NCI-H1436 treated with DMSO at 0.1 percent for 48 hours (cell line): Measurements from ENCODE around the gene AGPS.

Experiments used
- DNase-seq: peaks from one replicate; lab custom pipeline; 2025; lab: John Stamatoyannopoulos, UW

AGPS gene

DNA sequence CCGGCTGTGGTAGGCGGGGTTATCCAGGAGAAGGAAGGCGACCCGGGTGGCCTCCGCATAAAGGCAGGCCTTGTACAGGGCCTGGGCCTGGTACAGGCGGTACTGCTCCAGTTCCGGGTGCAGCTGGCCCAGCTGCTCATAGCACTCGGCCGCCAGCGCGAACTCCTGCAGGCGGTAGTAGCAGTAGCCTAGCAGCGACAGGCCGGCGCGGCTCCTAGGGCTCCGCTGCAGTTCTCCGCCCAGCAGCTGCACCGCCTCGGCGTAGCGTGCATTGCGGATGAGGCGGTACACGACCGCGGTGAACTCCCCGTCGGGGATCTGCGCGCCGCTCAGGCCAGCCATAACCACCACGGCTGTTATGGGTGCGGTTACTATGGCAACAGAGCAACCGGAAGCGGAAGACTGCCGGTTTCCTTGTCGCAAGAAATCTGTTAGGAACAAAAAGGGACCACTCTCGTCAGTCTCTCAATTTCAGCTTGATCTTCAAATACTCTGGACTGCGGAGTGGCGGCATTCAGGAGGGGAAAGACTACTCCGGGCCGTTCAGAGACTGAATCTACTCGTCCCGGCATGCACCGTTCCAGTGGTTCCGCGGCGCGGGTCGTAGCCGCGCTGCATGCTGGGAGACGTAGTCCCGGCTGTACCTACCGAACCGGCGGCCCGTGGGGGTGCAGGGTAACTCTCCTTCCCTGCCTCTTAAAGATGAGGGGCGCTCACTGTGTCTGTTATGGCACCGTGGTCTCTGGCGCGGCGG is 160.0 kb downstream of the AGPS start:
- peak; percentile 84 for DNase-seq

DNA sequence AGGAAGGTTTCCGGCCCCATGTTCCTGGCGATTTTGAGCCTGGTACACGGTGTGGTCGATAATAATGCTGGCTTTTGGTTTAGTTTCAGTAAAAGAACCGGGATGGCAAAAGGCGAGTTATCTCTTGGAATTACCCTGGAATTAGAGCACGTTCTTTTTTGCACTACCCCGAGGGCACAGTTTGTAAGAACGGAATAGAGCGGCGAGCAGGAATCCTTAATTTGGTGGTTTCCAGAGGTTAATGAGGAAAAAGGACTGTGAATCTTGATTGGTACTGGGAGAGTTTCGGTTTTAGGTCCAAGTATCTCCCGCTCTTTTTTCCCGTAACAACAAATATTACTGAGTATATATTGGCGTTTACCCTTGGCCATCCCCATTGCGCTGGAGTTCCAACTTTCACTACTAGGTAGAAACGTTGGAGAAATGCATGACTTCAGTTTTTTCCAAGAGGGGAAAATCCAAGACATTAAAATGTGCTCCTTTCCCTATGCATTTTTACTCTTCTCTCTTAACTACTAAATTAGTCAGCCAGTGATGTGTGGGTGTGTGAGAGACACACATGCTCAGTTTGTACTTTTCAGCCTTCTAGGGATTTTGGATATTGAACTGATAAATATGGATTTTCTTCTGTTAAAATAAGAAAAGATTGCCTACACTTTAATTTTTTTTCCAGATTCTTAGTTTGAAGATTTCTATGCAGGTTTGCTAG is 160.8 kb downstream of the AGPS start:
- no peak for DNase-seq

DNA sequence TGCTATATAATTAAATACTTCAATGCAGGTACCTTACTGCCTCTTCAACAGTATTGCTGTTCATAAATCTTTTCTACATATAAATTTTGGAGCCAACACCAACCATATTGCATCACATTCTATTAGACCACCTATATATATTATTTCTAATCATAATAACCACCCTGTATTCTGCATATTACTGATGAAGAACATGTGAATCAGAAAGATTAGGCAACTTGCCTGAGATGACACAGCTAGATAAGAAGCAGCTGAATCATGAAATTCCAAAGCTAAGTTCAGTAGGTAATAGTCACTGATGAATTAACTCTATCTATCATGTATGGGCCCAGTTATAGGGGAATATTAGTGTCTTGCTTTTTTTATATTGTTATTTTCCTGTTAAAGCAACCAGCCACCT is 161.8 kb downstream of the AGPS start:
- DNase-seq, result no peak

DNA sequence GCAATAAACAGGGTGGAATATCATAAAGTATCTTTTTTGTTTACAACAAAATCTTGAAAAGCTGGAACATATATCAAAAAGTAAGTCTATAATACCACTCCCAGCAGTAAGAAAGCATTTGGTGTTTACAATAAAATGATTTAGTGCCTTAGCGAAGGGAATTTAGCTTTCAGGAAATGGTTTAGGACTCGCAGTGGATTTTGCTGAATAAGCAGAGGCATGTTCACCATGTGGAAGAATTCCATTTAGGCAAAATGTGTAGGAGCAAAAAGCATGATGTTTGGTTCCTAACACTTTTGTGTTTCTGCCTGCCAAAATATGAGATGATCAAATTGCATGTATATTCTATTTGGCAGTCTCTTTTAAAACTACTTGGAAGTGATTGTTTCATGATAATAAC is 163.6 kb downstream of the AGPS start:
- no peak for DNase-seq

DNA sequence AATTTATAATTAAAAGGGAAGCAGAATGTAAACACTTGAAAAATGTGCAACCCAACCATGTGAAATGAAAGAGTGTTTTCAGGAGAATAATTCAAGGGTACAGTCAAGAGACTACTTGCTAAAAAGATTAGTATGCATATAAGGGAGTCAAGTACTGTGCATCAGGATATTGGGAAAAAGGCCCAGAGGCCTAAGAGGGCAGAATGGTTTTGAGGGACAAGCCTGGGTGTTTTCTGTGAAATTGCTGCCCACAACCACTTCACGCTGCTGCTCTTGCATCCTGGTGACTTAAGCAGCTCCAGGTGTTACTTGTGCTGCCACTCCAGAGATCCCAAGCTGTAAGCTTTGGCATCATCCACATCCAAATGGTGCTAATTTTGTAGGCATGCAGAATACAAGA is 165.2 kb downstream of the AGPS start:
- DNase-seq, result no peak

DNA sequence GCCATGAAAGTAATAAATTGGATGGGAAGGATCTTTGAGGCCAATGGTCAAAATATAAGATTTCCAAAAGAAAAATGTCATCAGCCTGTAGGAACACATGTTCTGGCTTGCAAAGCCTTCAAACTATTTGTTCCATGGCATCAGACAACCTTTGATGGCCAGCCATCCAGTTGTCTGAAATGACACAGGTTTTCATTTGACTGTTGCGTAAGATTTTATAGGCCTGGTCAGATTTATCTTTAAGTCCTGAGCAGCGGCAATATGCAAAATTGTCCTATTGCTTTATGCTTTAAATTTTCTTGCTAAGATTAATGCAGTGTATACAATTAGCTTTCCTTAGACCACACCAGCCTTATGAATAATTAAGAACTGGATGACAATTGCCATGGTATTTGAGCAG is 167.1 kb downstream of the AGPS start:
- DNase-seq, result no peak

DNA sequence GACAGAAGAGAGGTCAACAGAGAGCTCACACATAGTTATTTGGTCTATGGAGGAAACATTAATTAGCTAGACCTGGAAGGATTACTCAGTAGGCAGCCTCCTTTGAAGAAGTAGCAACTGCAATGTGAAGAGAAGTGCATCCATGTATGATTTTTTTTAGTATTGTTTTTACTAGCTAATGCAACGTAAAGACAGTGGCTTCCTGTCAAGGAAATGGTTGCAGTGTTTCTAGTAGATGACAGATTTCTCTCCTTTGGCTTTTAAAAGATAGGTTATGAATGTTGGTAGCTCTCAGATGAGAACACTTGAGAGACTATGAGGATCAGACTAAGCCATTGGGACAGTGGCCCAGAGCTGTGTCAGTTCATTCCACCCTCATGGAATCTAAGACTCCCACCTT is 175.8 kb downstream of the AGPS start:
- DNase-seq, result no peak

DNA sequence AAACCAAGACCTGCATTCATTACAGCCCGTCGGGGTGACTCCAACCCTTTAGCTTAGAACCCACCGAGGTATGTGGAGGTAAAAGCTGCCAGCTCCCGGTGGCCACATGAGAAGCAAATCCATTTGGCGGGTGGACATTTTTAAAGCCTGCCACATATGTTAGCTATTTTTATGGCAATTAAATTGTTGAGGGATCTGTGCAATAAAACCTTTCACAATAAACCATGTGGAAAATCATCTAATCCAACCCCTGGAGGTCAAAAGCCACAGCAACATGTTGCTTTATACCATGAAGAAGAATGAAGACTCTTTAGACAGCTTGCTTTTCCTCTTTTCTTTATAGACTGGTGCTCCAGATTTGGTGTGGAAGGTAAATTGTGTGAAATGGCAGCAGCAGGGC is 176.3 kb downstream of the AGPS start:
- DNase-seq, result no peak

DNA sequence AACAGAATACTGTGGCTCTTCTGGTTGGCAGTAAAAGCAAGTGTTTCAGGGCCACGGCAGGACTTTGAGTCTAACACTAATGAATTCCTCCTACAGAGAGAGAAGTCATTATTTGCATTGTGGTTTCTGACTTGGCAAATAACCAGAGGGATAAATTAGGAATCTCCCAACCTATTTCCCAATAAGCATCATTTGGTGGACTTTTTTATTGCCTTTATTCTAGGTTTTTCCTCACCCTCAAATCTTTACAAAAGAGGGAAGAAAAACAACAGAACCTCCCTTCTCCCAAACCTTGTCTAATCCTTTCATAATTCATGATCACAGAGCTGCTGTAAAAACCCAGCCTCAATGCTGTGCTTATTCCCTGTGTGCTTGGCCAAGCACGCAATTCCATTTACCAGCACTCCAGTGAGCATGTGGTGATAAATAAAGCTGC is 179.7 kb downstream of the AGPS start:
- DNase-seq, result no peak

DNA sequence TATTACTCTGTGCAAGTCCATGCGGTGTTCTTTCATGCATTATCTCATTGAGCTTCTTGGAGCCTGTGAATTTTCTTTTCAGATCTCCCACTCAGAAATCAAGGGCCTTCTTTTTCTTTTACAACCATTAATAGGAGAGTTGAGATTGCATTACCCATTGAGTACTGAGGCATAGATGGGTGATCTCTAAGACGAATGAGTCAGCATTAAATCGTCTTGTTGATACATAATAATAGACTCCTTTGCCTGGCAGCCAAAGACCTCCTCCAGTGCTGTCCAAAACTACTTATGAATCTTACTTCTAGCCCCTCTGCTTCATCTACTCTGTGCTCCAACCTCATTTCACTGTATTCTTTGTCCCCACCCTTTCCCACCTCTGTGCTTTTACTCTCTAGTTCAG is 180.5 kb downstream of the AGPS start:
- DNase-seq, result no peak

DNA sequence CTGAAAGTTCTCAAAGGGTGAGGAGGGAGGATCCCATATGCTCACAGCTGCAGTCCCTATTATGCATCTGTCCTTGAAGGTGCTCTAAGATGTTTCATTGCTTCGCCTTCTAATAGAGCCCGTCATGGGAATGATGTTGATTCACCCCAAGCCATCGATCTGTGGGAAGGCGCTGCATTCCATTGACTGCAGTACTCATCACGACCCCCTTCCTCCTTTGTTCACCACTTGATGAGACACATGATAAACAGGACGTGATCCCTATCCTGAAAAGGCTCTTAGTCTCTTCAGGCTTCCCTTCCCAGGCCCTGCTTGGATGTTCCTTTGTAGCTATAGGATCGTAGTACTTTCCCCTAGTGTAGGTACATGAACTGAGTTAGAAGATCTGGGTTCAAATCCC is 181.8 kb downstream of the AGPS start:
- no peak for DNase-seq

DNA sequence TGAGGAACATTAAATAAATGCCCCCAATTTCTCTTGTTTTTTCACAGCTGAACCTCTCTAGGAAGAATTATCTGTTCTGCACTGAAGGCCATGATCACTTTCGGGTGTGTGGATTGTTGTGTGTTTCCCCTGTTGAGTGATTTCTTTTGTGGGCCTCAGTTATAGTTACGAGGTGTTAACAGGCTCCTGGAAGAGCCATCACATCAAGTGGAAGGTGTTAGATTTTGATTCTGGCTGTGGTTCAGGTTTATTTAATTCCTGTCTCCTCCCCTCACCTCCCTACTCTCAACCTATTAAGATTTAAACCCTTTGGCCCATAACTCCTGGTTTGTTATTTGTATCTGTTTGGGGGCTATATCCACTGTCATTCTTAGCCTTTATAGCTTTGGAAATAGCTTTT is 182.8 kb downstream of the AGPS start:
- DNase-seq, result no peak

DNA sequence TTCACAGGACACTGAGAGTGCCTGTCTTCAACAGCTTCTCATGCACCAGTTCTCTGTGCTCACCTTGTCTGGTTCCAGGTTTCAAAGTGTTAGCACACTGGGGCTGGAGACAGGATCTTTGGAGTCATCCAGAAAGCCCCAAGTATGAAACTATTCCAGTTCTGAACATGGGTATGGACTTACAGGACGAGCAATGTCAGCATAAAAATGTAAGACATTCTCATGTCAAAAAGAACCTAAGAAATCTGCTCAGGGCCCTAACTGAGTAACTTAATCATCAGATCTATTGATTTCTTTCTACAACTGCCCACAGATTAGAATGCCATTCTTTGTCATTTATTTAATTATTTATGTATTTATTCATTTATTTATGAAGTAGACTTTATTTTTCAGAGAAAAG is 184.5 kb downstream of the AGPS start:
- no peak for DNase-seq

DNA sequence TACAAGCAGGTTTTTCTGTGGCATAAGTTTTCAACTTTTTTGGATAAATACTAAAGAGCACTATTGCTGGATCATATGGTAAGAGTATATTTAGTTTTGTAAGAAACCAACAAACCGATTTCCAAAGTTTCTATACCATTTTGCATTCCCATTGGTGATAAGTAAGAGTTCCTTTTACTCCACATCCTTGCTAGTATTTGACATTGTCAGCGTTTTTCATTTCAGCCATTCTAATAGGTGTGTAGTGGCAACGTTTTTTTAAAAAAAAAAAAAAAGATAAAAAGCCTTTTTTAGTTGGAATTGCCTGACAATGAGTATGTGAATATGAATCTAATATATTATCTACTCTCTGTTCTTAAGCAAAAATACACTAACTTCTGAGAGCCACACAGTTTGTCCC is 185.9 kb downstream of the AGPS start:
- DNase-seq, result no peak

DNA sequence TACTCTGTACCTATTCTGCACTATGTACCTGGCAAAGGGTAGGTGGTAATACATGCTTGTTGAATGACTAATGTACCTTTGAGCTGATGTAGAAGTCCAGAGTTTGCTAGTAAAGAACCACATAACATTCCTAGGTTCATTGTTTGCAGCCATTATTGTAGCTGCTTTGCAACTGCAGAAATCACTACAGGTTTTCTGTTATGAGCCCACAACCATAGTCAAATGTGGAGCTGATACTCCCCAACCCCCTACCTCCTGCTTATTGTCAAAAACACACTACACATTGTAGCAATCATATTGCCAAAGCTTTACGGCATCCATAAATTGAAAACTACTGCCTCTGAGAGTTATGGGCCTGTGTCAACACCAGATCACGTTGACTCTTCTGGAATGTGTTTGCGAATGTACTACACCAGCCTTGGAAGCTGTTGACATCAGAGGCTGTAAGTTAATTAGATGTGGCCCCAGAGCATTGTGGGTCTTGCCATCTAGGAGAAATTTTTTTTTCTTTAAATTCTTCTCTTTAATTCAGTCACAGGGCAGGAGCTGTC is 187.0 kb downstream of the AGPS start:
- DNase-seq, result no peak

DNA sequence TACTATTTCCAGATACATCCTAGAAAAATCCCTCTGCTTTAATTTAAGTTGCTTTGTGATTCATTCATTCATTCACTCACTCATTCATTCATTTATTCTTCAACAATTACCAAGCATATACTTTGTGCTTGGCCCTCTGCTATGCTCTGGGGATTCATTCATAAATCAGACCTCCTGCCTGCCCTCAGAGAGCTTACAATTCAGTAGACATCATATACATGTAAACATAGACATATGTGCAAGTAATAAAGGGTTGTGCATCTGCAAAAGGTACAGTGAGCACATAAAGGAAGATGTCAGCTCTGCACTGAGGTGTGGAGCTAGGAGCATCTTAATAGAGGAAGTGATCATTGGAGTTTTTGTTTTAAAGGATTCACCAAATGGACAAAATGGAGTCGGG is 189.4 kb downstream of the AGPS start:
- no peak for DNase-seq

DNA sequence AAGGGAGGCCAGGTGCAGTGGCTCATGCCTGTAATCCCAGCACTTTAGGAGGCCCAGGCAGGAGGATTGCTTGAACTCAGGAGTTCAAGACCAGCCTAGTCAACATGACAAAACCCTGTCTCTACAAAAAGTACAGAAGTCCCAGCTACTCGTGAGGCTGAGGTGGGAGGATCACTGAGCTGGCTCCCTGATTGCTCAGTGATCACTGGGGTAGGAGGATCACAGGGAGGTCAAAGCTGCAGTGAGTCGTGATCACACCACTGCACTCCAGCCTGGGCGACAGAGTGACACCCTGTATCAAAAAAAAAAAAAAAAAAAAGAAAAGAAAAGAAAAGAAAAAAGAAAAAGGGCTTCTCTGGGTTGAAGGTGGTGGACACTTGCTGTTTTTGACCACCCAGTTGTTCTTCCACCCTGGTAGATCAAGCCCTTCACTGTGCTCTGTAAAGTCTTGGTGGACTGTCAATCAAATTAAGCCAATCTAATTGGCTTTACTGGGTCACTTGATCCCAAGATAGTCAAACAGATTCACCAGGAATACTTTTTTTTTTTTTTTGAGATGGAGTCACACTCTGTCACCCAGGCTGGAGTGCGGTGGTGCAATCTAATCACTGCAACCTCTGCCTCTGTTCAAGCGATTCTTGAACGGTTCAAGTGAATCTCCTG is 191.6 kb downstream of the AGPS start:
- no peak for DNase-seq

DNA sequence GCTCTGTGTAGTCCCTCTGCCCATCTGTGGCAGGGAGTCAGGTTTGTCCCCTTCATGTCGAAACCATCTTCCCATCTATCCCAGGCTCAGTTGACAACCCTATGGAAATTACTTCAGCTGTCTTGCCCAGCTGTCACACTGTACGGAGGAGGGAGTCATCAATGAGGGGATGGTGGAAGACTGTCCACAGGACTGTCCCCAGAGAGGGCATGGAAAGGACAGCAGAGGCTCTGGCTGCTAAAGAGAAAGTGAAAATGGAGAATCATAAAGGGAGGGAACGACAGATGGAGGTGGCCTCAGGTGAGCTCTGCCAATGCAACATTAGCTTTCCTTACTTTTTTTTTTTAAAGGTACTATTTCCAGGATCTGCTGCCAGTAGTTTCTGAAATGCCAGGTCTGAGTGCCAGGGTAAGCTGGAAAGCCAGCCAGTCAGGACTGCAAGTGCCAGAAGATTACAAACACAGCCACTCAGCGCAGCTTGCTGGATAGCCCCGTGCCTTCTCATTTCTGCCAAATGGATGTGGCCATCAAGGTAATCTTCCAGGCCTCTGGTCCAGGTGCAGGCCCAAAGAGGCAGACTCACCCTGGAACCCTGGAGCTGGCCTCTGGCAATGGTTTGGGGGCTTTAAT is 192.8 kb downstream of the AGPS start:
- DNase-seq, result no peak

DNA sequence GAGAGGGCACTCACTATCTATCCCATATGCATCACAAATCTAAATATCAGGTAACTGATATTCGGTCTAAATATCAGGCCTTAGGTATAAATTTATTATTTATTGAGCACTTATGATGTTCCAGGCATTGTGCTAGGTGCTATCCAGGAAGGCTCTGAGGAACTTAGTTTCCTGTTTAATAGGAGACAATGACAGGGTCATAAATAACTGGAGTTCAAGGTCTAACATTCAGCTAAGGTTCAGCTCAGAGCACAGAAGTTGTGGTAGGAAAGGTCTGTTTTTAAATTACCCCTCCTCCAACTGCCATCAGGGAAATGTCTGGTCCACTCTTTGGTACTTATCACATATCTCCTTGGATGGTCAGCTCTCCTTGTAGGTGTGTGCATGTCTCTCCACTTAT is 193.6 kb downstream of the AGPS start:
- DNase-seq, result no peak

DNA sequence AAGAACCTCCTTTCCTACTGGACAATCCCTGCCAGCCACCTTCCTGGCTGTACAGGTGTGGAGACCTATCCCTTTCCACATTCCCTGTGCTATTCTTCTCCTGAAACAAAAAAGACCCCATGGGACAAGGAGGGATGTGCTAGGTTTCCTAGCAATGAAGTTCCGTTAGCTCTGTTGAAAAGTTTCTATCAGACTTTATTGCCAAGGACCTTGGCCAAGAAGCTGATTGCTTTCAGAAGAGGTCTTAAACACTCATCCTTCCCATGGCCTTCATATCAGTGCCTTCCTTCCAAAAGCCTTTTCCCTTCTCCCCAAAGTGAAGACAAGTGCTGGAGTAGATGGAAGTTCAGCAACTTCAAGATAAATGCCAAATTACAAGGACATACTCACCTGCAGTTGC is 194.8 kb downstream of the AGPS start:
- no peak for DNase-seq

DNA sequence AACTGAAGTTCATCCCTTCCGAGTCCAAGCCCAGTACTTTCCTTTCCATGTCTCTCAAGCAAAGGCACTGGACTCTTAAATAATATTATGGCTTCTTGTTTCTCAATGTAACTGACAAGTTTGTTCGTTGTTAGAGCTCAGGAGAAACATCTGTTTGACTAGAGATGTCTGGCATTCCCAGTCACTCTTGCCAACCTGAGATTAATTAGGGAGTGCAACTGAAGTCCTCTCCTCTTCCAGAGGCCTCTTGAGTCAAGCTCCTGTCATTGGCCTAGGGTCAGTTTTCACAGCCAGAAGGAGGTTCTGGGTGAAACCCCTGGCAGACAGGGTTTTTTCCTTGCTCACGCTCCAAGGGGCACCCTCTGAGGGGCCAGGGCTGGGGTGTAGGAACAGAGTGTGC is 196.1 kb downstream of the AGPS start:
- no peak for DNase-seq

DNA sequence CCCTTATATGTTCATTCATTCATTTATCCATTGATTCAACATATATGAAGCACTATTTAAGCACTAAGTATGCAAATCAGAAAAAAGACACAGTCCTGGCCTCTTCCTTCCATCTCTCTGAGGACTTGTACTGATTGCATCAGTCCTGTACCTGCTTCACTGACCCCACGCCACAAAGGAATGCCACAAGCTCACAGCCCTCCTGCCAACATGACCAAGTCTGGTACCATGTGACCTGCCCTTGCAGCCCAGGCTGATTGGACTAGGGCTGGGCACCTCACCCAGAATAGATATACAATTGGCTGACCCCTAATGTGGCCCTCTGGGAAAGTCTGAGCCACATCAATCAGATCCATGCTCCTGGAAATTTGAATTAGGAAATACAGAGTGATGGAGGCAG is 196.6 kb downstream of the AGPS start:
- DNase-seq, result no peak

DNA sequence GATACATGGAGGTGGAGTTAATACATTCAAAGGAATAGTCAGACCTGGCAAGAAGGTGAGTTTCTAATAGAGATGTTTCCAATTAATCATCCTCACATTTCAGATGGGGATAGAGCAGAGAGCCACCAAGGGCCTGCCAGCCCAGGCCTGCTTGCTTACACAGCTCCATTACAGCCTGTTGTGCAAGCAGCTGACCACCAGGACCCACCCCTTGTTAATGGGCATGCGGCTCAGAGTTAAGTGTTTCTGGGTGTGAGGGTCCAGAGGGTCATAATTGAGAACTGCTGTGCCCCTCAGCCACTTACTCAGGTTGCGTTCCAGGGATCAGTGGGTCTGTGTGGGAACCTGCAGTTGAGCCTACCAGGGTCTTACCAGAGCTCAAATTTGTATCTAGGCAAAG is 199.8 kb downstream of the AGPS start:
- DNase-seq, result no peak
